Measurements from ENCODE around the gene XRCC2.
"Not testable (repeated sequence)": the region's sequence is repeated elsewhere in the genome, so short reads cannot be mapped to it uniquely, and the experiment has no call there.

Gene XRCC2

DNA sequence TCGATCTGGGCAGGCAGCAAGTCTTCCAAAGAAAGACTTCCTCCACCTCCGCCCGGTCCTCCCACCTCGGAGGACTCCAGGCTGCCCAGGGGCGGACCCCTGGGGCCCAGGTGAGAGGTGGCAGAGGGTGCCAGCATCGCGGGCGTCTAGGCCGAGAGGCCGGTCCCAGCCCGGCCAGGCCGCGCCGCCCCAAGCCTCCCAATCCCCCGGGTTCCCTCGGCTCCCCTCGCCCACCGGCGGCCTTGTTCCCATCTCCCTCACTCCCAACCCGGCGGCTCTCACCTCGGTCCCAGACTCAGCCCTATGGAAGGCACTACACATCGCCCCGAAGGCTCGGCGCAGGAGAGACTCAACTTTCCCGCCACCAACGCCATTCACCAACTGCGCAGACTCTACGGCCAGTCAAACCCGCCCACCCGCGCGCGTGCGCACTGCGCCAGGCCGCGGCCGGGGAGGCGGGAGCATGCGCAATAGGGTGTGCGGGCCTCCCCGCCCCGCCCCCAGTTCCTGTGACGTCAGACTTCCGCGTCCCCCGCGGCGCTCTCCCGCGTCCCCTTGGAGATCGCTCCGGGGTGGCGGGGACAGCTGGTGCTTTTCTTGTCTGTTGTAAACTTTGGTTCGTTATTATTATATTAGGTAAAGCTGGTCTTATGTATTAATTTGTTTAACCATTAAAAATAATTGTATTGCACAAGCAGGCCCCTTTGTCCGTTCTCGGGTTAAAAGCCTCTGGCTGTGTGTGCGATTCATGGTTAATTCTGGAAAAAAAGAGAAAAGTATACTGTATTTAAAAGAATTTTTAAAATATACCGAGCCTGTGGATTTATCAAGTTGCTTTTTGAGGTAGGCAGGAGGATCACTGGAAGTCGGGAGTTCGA, at the start of gene XRCC2:
Gene XRCC2, minus strand, starts transcription at position 383 of the 878 bp plus-strand sequence. Its CDS starts 62 bp downstream, at position 321.
- DNase-seq = peak; percentile 95

DNA sequence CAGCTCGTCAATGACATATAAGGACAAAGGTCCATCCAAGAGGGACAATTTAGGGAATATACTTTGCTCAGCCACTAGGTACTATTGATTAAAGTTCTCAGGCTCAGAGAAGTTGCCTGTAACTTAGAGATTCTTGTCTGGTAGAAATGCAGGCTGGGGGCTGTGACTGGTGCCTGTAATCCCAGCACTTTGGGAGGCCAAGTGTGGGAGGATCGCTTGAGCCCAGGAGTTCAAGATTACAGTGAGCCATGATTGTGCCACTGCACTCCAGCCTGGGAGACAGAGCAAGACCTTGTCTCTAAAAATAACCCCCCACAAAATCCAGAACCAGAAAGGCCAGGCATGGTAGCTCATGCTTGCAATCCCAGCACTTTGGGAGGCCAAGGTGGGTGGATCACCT, 47.4 kb upstream of the XRCC2 start:
- no peak for DNase-seq

DNA sequence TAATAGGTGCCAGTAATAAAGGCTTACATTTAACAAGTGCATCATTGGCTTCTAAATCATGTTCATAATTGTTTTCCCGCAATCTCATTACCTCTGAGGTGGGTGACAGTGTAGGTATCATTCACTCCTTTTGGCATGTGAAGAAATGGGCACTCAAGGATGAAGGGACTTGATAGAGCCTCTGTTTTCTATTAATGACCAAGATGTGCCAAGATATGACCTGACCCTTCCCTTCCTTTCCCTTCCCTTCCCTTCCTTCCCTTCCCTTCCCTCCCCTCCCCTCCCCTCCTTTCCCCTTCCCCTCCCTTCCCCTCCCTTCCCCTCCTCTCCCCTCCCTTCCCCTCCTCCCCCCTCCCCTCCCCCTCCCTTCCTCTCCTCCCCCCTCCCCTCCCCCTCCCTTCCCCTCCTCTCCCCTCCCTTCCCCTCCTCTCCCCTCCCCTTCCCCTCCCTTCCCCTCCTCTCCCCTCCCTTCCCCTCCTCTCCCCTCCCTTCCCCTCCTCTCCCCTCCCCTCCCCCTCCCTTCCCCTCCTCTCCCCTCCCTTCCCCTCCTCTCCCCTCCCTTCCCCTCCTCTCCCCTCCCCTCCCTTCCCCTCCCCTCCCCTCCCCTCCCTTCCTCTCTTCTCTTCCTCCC, 36.6 kb upstream of the XRCC2 start:
- not testable (repeated sequence) for DNase-seq

DNA sequence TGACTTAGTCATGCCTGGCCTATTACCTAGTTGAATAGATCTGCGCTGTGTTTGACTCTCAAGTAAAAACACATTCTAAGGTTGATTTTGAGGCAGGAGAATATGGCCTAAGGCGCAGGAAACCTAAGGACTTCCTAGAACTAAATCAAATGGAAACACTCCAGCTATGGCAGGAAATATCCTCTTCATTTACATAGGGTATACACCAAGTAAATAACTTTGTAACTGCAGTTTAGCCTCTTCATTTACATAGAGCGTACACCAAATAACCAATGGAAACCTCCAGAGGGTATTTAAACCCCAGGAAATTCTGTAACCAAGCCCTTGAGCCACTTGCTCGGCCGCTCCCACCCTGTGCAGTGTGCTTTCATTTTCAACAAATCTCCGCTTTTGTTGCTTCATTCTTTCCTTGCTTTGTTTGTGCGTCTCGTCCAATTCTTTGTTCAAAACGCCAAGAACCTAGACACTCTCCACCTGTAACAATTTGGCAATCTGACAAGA, 35.6 kb upstream of the XRCC2 start:
- DNase-seq = no peak

DNA sequence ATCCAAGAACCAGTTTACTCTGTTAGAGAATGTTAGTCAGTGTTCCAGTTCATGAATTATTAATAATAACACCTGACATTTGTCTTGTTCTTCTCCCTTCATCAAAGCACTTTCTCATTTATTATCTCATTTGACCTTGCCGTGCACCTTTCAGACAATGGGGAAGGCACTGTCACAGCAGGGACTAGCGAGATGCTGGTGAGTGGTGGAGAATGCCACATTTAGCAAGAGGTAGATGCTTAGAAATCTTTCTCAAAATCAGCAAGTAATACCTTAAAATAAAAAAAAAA, 34.2 kb upstream of the XRCC2 start:
- no peak for DNase-seq

DNA sequence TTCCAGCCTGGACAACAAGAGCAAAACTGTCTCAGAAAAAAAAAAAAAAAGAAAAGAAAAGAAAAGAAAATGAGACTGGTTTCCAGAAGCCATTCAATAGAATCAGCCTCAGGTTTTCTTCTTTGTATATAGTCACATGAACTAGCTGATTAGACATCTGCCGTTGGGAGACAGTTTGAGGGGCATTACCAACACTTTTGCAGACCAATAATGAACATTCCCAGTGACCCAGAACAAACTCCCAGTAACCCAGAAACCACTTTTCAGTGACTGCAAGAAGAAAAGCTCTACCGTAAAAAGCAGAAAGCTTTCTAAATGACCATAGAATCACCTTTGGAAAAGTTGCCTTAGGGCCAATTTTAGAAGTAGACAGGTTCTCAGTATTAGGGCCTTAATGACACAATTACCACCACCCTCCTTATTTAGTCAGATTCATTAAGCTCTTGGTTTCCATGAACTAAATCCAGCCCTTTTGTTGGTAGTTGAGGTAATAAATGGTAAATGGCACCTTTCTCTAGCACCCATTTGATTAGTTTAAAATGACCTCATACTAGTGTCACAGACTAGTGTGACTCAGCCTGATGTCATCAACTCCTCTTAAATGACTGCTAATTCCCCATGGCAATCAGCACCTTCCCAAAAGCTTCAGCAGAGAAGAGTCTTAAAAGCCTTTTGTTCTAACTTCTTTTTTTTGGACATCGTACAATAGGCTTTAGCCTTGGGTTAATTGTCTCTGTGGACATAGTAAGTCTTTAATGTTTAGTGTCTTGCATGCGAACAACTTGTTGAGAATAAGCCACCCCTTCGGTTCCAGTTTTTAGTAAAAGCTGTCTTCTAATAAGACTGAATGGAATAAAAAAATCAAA, 33.6 kb upstream of the XRCC2 start:
- no peak for DNase-seq

DNA sequence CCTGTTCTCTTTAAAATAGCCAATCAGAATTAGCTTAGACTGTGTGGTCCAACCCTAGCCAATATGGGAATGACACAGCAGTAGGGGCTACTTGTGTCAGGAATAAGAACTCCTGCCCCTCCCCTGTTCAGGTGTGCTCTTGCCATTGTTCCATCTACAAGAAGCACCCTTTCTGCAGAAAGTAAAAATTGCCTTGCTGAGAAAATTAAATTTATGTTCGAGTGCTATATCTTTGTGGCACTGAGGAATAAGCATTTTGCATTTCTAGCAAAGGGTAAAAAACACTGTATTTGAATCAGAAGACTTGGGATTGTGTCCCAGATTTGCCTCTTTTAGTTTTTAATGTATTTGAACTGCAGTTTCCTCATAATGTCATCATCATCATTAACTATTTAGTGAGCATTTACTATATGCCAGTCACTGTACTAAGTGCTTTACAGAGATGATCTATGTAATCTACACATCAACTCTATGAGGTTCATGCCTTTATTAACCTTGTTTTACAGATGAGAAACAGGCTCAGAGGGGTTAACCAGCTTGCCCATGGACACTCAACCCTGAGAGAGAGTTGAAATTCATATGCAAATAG, 28.9 kb upstream of the XRCC2 start:
- no peak for DNase-seq

DNA sequence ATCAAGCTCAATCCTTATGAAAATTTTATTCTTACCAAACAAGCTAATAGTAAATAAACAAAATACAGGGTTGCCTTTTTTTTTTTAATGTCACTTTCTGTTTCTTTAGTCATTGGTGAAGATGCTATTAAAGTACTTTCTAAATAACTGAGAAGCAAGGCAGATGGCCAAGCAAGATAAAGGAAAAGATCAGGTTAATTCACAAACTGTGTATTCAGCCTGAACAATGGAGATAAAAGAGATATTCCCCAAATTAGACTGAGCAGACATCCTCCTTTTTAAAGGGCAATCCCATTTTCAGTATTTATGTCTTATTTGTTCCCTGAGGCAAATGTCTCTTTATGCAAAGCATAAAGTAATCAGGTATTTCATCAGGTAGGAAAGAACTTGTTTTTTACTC, 23.1 kb upstream of the XRCC2 start:
- DNase-seq = no peak

DNA sequence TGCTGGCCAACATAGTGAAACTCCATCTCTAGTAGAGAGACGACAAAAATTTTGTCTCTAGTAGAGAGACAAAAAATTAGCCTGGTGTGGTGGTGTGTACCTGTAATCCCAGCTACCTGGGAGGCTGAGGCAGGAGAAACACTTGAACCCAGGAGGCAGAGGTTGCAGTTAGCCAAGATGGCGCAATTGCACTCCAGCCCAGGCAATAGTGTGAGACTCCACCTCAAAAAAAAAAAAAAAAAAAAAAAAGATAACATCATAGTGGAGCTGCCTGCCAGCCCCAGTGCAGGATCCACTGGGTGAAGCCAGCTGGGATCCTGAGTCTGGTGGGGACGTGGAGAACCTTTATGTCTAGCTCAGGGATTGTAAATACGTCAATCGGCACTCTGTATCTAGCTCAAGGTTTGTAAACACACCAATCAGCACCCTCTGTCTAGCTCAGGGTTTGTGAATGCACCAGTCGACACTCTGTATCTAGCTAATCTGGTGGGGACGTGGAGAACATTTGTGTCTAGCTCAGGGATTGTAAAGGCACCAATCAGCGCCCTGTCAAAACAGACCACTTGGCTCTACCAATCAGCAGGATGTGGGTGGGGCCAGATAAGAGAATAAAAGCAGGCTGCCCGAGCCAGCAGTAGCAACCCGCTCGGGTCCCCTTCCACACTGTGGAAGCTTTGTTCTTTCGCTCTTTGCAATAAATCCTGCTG, 21.5 kb upstream of the XRCC2 start:
- DNase-seq = not testable (repeated sequence)

DNA sequence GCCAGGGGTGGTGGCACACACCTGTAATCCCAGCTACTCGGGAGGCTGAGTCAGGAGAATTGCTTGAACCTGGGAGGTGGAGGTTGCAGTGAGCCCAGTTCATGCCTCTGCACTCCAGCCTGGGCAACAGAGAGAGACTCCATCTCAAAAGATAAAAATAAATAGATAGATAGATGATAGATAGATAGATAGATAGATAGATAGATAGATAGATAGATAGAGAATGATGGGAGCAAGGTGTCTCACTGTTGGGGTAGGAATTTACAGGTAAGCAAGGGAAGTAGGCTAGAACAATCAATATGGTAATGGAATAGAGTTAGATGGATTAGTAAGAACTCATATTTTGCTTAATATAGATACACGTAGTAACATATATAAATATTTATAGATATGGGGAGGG, 16.3 kb upstream of the XRCC2 start:
- DNase-seq = not testable (repeated sequence)

DNA sequence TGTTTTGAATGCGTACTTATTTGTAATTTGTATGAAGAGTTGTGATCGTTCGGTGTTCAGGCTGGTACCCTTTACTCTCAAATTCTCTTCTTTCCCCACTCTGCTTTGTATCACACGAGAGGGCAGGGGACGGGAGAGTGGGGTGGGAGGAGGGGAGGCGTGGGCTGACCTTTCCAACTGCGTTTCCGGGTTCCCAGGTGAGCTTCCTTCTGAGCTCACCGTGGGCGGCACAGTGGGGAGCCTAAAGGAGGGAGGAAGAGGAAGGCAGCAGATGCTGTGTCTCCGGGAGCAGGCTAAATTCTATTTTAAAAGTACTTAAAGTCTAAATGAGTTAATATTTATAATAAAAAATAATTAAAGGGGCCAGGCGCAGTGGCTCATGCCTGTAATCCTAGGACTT, 7.4 kb upstream of the XRCC2 start:
- DNase-seq = no peak

DNA sequence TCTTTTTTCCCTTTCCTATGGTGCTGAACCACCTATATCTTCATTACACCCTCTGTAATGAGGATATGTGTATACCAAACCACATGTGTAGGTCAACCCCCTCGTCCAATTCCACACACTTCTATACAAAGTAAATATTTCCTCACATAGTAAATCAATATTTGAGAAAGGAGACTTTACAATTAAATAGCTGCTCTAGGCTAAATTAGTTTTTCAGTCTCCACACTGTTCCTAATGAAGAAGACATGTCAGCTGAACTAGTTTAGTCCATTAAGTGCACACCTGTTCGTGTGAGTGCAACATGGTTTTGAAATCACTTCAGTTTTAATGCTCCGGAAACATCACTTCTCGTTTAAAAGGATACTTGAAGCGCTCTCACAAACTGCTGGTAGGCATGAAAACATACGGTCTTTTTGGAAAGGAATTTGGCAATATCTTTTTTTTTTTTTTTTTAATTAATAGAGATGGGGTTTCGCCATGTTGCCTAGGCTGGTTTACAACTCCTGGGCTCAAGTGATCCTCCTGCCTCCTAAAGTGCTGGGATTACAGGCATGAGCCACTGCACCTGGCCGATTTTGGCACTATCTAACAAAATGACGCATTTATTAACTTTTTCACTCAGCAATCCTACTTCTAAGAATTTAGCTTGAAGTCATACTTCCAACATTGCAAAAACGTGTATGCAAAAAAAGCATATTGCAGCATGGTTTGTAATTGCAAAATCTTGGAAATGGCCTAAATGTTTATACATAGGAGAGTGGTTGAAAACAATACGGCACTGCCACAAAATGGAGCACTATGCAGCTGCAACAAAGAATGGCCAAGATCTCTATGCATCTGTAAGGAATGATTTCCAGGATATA, 2.1 kb upstream of the XRCC2 start:
- no peak for DNase-seq

DNA sequence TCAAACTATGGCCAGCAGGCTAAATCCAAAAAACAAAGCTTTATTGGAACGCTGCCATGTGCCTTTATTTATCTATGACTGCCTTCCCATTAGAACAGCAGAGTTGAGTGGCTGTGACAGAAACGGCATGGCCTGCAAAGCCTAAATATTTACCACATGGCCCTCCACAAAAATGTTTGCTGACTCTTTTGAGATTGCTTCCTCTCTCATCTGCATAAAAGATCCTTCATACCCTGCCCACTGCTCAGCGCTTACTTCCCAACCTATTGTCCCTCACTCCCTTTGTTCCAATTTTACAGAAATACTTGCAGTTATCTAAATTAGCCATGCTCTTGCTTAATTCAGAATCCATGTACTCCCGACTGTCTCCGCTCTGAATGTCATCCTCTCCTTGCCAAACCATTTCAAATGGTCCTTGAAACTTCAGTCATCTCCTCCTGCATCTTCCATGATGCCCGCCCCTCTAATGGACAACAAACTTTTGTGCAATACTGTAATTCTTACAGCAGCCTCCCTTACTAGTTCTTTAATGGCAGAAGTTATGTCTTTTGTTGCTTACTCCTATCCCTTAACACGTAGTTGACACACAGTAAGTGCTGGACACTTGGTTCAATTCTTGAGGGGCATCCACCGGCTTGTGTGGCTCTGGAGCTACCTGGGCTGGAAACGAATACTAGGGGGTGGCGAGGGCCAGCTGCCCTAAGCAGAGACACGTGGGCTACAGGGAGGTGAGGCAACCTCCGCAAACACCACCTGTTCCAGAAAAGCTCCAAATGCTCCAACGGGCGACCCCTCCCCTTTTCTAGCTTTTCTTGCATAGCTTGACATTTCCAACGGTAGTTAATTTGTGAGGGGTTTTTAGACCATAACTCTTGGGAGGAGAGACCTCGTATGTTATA, 832 bp downstream of the XRCC2 start:
- DNase-seq = no peak

DNA sequence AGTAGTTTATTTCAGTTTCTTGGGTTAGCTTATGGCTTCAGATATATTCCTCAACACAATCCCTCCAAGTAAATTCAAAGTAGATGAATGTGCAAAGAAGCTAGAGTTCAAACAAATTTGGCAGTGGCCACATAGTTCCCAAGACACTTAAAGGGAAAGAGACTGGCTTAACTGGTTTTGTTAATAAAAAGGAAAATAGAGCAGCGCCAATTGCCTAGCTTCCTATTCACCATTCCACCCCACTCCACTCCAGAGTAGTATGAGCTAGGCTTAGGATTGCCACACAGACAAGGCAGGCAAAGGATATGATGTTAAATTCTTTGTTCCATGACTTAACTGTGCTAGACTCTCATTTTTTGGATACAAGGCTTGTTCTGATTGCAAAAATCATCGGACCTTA, 2.0 kb downstream of the XRCC2 start:
- no peak for DNase-seq

DNA sequence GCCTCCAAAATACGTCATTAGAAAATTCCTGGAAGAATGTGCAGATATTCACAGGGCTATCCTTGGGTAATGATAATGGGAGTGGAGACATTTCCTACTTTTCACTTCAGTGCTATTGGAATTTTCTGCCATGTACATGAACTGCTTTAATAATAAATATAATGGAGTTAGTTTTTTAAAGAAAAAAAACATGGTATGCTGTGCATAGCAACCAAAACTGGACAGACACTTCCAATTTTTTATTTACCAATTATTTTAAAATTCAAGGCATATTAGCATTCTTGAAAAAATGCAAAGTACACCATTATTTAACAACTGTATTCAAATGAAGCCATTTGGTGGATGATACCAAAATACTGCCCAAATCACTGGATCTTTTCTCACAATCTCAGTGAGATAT, 3.3 kb downstream of the XRCC2 start:
- no peak for DNase-seq

DNA sequence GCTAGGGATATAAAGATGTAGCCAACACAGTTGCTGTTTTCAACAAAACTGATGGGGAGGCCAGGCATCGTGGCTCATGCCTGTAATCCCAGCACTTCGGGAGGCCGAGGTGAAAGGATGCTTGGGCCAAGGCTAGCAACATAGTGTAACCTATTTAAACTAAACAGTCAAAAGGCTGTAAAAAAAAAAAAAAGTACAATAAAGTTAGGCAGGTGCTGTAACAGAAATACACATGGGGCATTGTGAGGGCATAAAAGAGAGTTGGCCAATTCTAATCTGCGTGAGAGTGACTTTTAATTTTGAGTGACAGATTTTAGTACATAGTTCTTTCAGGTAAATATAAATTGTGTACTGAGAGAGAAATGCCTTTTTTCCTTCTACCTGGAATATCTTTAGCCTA, 6.2 kb downstream of the XRCC2 start:
- DNase-seq = no peak

DNA sequence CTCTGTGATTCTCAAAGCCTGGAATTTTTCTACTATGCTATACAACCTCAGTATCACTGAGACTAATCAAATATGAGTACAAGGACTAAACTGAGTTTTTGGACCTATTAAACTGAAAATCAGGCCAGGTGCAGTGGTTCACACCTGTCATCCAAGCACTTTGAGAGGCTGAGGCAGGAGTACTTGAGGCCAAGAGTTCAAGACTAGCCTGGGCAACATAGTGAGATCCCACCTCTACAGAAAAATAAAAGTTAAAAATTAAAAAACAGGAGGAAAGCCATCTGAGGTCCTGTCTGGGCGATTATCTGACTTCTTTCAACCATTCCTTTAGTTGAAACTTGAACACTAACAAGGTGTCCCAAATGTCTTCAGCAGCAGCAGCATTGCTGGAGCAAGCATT, 7.0 kb downstream of the XRCC2 start:
- no peak for DNase-seq

DNA sequence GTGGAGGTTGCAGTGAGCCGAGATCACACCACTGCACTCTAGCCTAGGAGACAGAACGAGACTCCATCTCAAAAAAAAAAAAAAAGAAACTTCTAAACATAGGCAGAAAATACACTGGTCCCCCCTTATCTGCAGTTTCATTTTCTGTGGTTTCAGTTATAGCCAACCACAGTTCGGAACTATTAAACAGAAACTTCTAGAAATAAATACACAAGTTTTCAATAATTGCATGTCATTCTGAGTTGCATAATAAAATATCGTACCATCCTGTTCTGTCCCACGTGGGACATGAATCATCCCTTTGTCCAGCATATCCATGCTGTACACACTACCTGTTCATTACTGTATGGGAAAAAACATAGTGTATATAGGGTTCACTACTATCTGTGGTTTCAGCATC, 8.0 kb downstream of the XRCC2 start:
- no peak for DNase-seq

DNA sequence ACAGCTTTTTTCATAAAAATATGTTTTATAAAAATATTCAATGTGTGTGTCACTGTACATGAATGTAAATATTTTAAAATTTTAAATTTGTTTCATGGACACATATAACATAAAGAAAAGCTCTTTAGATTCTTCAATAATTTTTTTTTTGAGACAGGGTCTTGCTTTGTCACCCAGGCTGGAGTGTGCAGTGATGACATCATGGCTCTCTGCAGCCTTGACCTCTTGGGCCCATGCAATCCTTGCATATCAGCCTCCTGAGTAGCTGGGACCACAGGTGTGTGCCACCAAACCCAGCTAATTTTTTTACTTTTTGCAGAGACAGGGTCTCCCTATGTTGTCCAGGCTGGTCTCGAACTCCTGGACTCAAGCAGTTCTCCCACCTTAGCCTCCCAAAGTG, 9.9 kb downstream of the XRCC2 start:
- no peak for DNase-seq

DNA sequence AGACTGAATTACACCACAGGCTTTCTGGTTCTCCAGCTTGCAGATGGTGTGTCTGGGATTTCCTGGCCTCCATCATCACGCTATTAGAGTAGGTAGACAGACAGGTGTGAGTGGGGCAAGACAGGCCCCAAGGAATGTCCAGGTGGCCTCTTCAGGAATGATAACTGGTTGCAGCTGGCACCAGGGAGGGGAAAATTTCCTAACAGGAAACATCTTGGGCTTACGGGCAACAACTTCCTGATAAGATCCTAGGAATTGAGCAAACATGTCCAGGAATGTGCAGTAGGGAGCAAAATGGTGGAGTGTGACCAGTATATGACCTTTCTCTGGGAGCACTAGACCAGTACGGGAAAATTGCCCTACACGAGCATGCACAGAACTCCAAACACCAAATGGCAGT, 11.3 kb downstream of the XRCC2 start:
- no peak for DNase-seq
